ENCODE data around the gene CMTM7.
"Not testable (repeated sequence)": the region's sequence is repeated elsewhere in the genome, so short reads cannot be mapped to it uniquely, and the experiment has no call there.

Gene CMTM7

DNA sequence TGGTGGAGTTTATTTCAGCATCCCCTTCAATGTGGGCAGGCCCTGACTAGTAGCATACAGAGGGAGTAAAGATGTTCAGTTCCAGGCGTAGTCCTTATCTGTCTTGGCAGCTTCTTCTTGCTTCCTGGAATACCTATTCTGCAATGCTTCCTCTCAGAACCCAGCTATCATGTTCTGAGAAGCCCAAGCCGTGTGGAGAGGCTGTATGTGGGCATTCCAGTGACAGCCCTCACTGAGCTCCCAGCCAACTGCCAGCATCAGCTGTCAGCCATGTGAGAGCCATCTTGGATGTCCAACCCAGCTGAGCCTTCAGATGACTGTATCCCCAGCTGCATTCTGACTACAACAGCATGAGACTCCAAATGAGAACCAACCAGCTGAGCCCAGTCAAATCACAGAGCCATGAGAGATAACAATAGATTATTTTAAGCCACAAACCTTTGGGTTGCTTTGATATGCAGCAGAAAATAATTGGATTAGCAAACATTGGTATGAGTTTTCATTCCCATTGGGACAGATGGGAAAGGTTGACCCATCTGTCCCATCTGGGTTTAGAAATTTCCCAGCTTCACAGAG lies 8.4 kb upstream of the CMTM7 start:
- Histone ChIP-seq H3K9ac (ENCODE audit: low read length) (no peak overlapping the region), H2BK120ac (ENCODE audit: insufficient read depth, low read length, poor library complexity) (no peak overlapping the region), H2AK5ac (ENCODE audit: low read length) (no peak overlapping the region), H3K4ac (ENCODE audit: low read depth, low read length) (no peak overlapping the region), H4K8ac (ENCODE audit: low read depth, low read length) (no peak overlapping the region), H3K14ac (ENCODE audit: low read length) (no peak overlapping the region), H3K9me3 (ENCODE audit: insufficient read depth, low read depth, low read length) (no peaks in the 10 kb centered on the region), H4K91ac (ENCODE audit: low read depth, low read length) (no peak overlapping the region), H3K27me3 (ENCODE audit: insufficient read depth, low read length) (no peaks in the 10 kb centered on the region), H3K4me3 (ENCODE audit: low read depth, low read length) (no peak overlapping the region), H3K18ac (ENCODE audit: low read length) (no peak overlapping the region), H4K12ac (ENCODE audit: low read depth, low read length) (no peak overlapping the region), H3K4me2 (ENCODE audit: low read length) (no peak overlapping the region), H3K4me1 (ENCODE audit: control insufficient read depth in 1 of 2, insufficient read depth in 2 of 2, low read length in 2 of 2) (peaks cover 0 to 3% of the 10 kb centered on the region in 2 experiments), H2AFZ (ENCODE audit: insufficient read depth, low read length, poor library complexity) (no peak overlapping the region), H3K79me1 (ENCODE audit: low read length) (no peaks in the 10 kb centered on the region), H3K27ac (ENCODE audit: low read depth, low read length) (no peak overlapping the region), H3K23ac (ENCODE audit: low read length) (no peak overlapping the region), H3K36me3 (ENCODE audit: control insufficient read depth in 1 of 2, insufficient read depth in 2 of 2, low read length in 2 of 2) (no peaks in the 10 kb centered on the region), H3K79me2 (ENCODE audit: control insufficient read depth, insufficient read depth, low read length, poor library complexity) (no peaks in the 10 kb centered on the region), H2BK5ac (ENCODE audit: low read depth, low read length, poor library complexity) (no peak overlapping the region), H2BK12ac (ENCODE audit: low read length) (no peak overlapping the region)
- no CpG with 5 or more reads among the region's 2 CpGs for WGBS (ENCODE audit: extremely low coverage, insufficient coverage, insufficient read length)
- DNase-seq, result peak; percentile 79 to 81

DNA sequence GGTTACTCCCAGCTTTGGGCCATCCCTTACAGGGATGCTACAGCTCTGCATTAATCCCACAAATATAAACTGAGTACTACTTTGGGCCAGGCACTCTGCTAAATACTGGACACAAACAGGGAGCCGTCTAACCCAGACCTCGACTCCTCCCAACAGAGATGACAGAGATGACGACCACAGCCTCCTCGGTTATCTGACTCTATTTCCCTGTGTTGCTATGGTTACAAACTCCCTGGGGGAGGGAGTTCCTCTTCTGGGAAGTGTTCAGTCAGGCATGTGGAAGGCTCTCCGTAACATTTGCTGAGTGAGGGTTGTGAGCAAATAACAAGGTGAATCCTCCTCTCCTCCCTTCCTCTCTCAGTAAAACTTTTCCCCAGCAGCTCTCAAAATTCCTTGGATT lies 6.7 kb upstream of the CMTM7 start:
- H4K8ac ChIP-seq (ENCODE audit: low read depth, low read length), result no peak overlapping the region
- H2AFZ ChIP-seq (ENCODE audit: insufficient read depth, low read length, poor library complexity), result no peak overlapping the region
- no peak overlapping the region for H3K18ac ChIP-seq (ENCODE audit: low read length)
- no peak overlapping the region for H4K12ac ChIP-seq (ENCODE audit: low read depth, low read length)
- H3K14ac ChIP-seq (ENCODE audit: low read length), result no peak overlapping the region
- no peak overlapping the region for H2AK5ac ChIP-seq (ENCODE audit: low read length)
- no peak overlapping the region for H3K4me3 ChIP-seq (ENCODE audit: low read depth, low read length)
- H3K79me2 ChIP-seq (ENCODE audit: control insufficient read depth, insufficient read depth, low read length, poor library complexity), result no peaks in the 10 kb centered on the region
- H3K79me1 ChIP-seq (ENCODE audit: low read length), result no peaks in the 10 kb centered on the region
- H3K27me3 ChIP-seq (ENCODE audit: insufficient read depth, low read length), result no peaks in the 10 kb centered on the region
- H3K4ac ChIP-seq (ENCODE audit: low read depth, low read length), result no peak overlapping the region
- H4K91ac ChIP-seq (ENCODE audit: low read depth, low read length), result no peak overlapping the region
- H3K4me1 ChIP-seq (ENCODE audit: control insufficient read depth in 1 of 2, insufficient read depth in 2 of 2, low read length in 2 of 2), result peaks cover 0 to 3% of the 10 kb centered on the region in 2 experiments
- no peak overlapping the region for H2BK5ac ChIP-seq (ENCODE audit: low read depth, low read length, poor library complexity)
- H3K4me2 ChIP-seq (ENCODE audit: low read length), result no peak overlapping the region
- H3K23ac ChIP-seq (ENCODE audit: low read length), result no peak overlapping the region
- no peak overlapping the region for H3K27ac ChIP-seq (ENCODE audit: low read depth, low read length)
- no peaks in the 10 kb centered on the region for H3K36me3 ChIP-seq (ENCODE audit: control insufficient read depth in 1 of 2, insufficient read depth in 2 of 2, low read length in 2 of 2)
- no peak overlapping the region for H2BK120ac ChIP-seq (ENCODE audit: insufficient read depth, low read length, poor library complexity)
- WGBS (ENCODE audit: extremely low coverage, insufficient coverage, insufficient read length), result no CpG with 5 or more reads among the region's 5 CpGs
- no peak overlapping the region for H3K9ac ChIP-seq (ENCODE audit: low read length)
- DNase-seq, result peak; percentile 35 to 71
- no peak overlapping the region for H2BK12ac ChIP-seq (ENCODE audit: low read length)
- no peaks in the 10 kb centered on the region for H3K9me3 ChIP-seq (ENCODE audit: insufficient read depth, low read depth, low read length)

DNA sequence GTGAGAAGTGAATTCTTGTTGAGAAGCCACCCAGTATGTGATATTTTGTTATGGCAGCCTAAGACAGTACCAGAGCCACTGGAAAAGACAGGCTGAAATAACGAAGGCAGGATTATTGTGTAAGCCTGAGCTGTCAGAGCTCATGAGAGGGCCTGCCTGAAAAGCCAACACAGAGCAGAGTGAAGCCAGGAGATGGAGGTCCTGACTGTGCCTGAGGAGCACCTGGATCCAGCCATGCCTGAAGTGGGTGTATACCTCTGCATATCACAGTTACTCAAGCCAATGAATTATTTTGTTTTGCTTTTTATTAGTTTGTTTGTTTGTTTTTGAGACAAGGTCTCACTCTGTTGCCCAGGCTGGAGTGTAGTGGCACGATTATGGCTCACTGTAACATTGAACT lies 4.1 kb upstream of the CMTM7 start:
- no peak overlapping the region for H3K9ac ChIP-seq (ENCODE audit: low read length)
- H3K27ac ChIP-seq (ENCODE audit: low read depth, low read length), result no peak overlapping the region
- no peak overlapping the region for H3K14ac ChIP-seq (ENCODE audit: low read length)
- no peak overlapping the region for H3K4me3 ChIP-seq (ENCODE audit: low read depth, low read length)
- H3K23ac ChIP-seq (ENCODE audit: low read length), result no peak overlapping the region
- no peaks in the 10 kb centered on the region for H3K36me3 ChIP-seq (ENCODE audit: control insufficient read depth in 1 of 2, insufficient read depth in 2 of 2, low read length in 2 of 2)
- no peak overlapping the region for H3K4me2 ChIP-seq (ENCODE audit: low read length)
- no peak overlapping the region for H4K8ac ChIP-seq (ENCODE audit: low read depth, low read length)
- no peak overlapping the region for H2AK5ac ChIP-seq (ENCODE audit: low read length)
- H2BK5ac ChIP-seq (ENCODE audit: low read depth, low read length, poor library complexity), result no peak overlapping the region
- no peaks in the 10 kb centered on the region for H3K27me3 ChIP-seq (ENCODE audit: insufficient read depth, low read length)
- H3K79me2 ChIP-seq (ENCODE audit: control insufficient read depth, insufficient read depth, low read length, poor library complexity), result peaks cover 9% of the 10 kb centered on the region
- H3K18ac ChIP-seq (ENCODE audit: low read length), result no peak overlapping the region
- H3K4ac ChIP-seq (ENCODE audit: low read depth, low read length), result no peak overlapping the region
- no peak overlapping the region for H2BK12ac ChIP-seq (ENCODE audit: low read length)
- peaks cover 2 to 7% of the 10 kb centered on the region in 2 experiments for H3K4me1 ChIP-seq (ENCODE audit: control insufficient read depth in 1 of 2, insufficient read depth in 2 of 2, low read length in 2 of 2)
- H3K79me1 ChIP-seq (ENCODE audit: low read length), result peaks cover 9% of the 10 kb centered on the region
- no peaks in the 10 kb centered on the region for H3K9me3 ChIP-seq (ENCODE audit: insufficient read depth, low read depth, low read length)
- no peak overlapping the region for H2BK120ac ChIP-seq (ENCODE audit: insufficient read depth, low read length, poor library complexity)
- no peak overlapping the region for H2AFZ ChIP-seq (ENCODE audit: insufficient read depth, low read length, poor library complexity)
- no CpG with 5 or more reads among the region's 2 CpGs for WGBS (ENCODE audit: extremely low coverage, insufficient coverage, insufficient read length)
- no peak overlapping the region for H4K91ac ChIP-seq (ENCODE audit: low read depth, low read length)
- H4K12ac ChIP-seq (ENCODE audit: low read depth, low read length), result no peak overlapping the region
- DNase-seq, result no peak

DNA sequence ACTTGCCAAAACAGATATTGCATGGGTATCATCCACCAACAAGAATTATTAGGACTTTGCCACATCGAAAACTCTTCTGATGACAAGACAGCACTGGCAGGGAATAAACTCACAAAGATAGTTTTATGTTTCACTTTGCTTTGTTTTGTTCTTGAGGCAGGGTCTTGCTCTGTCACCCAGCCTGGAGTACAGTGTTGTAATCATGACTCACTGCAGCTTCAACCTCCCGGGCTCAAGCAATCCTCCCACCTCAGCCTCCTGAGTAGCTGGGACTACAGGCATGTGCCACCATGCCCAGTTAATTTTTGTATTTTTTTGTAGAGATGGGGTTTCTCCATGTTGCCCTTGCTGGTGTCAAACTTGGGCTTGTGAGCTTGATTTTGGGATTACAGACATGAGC lies 2.1 kb upstream of the CMTM7 start:
- not testable (repeated sequence) for H3K9me3 ChIP-seq (ENCODE audit: insufficient read depth, low read depth, low read length); H2BK12ac ChIP-seq (ENCODE audit: low read length); H3K4me3 ChIP-seq (ENCODE audit: low read depth, low read length); H3K18ac ChIP-seq (ENCODE audit: low read length); H3K27ac ChIP-seq (ENCODE audit: low read depth, low read length); H2AK5ac ChIP-seq (ENCODE audit: low read length); H4K8ac ChIP-seq (ENCODE audit: low read depth, low read length); H3K36me3 ChIP-seq (ENCODE audit: control insufficient read depth in 1 of 2, insufficient read depth in 2 of 2, low read length in 2 of 2); H2AFZ ChIP-seq (ENCODE audit: insufficient read depth, low read length, poor library complexity); H3K23ac ChIP-seq (ENCODE audit: low read length); H3K4me1 ChIP-seq (ENCODE audit: control insufficient read depth in 1 of 2, insufficient read depth in 2 of 2, low read length in 2 of 2); H3K14ac ChIP-seq (ENCODE audit: low read length); H2BK5ac ChIP-seq (ENCODE audit: low read depth, low read length, poor library complexity); H3K4ac ChIP-seq (ENCODE audit: low read depth, low read length); H4K12ac ChIP-seq (ENCODE audit: low read depth, low read length); H4K91ac ChIP-seq (ENCODE audit: low read depth, low read length); H3K27me3 ChIP-seq (ENCODE audit: insufficient read depth, low read length); H3K4me2 ChIP-seq (ENCODE audit: low read length); H2BK120ac ChIP-seq (ENCODE audit: insufficient read depth, low read length, poor library complexity); H3K9ac ChIP-seq (ENCODE audit: low read length); H3K79me1 ChIP-seq (ENCODE audit: low read length)
- peaks cover 10% of the 10 kb centered on the region for H3K79me2 ChIP-seq (ENCODE audit: control insufficient read depth, insufficient read depth, low read length, poor library complexity)
- WGBS (ENCODE audit: extremely low coverage, insufficient coverage, insufficient read length), result no CpG with 5 or more reads among the region's 2 CpGs
- peak in 1 of 2 donors; percentile 33 for DNase-seq

Data from trophoblast cell (in vitro differentiated cells and primary cell).